ENCODE measurements around the gene C2. TPM values are rescaled to one million over a fixed set of nuclear protein-coding genes. Genes with fewer than 3 reads are reported as not detected.
"Not testable (repeated sequence)": the region's sequence is repeated elsewhere in the genome, so short reads cannot be mapped to it uniquely, and the experiment has no call there.

The C2 gene
- total RNA-seq, 1 experiment from 2014 or later, result 3.2 TPM

- in situ Hi-C loops (cut with HindIII; ENCODE audit: low pct_unique_long_range_greater_than_20kb, low sequenced_read_pairs), result no loop called here
Observed at GRCh38 chr6:31896856-31897611, 30.5 kb upstream of the C2 start.

GRCh38 chr6:31897612-31898382 is 29.7 kb upstream of the C2 start, which contains the start of gene EHMT2:
Gene EHMT2 (minus strand): TSS chr6:31897698. CDS start chr6:31897677, 21 bp downstream.
- in situ Hi-C loops (cut with HindIII; ENCODE audit: low pct_unique_long_range_greater_than_20kb, low sequenced_read_pairs), result no loop called here
- peak; percentile 82 for DNase-seq (ENCODE audit: low read depth)

More at GRCh38 chr6:31896856-31897611, 30.5 kb upstream of the C2 start:
- no peak for DNase-seq (ENCODE audit: low read depth)

GRCh38 chr6:31898383-31899011 is 29.0 kb upstream of the C2 start:
- in situ Hi-C loops (cut with HindIII; ENCODE audit: low pct_unique_long_range_greater_than_20kb, low sequenced_read_pairs), result no loop called here
- DNase-seq (ENCODE audit: low read depth), result peak; percentile 71

- no peak for DNase-seq (ENCODE audit: low read depth)
- in situ Hi-C loops (cut with HindIII; ENCODE audit: low pct_unique_long_range_greater_than_20kb, low sequenced_read_pairs), result no loop called here
Observed at GRCh38 chr6:31899215-31899614, 28.3 kb upstream of the C2 start.

- no peak for DNase-seq (ENCODE audit: low read depth)
- in situ Hi-C loops (cut with HindIII; ENCODE audit: low pct_unique_long_range_greater_than_20kb, low sequenced_read_pairs), result no loop called here
Observed at GRCh38 chr6:31899882-31900722, 27.4 kb upstream of the C2 start.

- DNase-seq (ENCODE audit: low read depth), result no peak
- in situ Hi-C loops (cut with HindIII; ENCODE audit: low pct_unique_long_range_greater_than_20kb, low sequenced_read_pairs), result no loop called here
Observed at GRCh38 chr6:31900917-31901414, 26.6 kb upstream of the C2 start.

- in situ Hi-C loops (cut with HindIII; ENCODE audit: low pct_unique_long_range_greater_than_20kb, low sequenced_read_pairs), result no loop called here
- DNase-seq (ENCODE audit: low read depth), result peak; percentile 37
Observed at GRCh38 chr6:31901415-31901952, 26.0 kb upstream of the C2 start.

- peak; percentile 97 for DNase-seq (ENCODE audit: low read depth)
- in situ Hi-C loops (cut with HindIII; ENCODE audit: low pct_unique_long_range_greater_than_20kb, low sequenced_read_pairs), result no loop called here
Observed at GRCh38 chr6:31901953-31902643, 25.4 kb upstream of the C2 start, which contains the start of gene ZBTB12. Gene ZBTB12 (minus strand): TSS chr6:31902086. CDS start chr6:31901305, 781 bp downstream.

GRCh38 chr6:31903957-31904356 is 23.6 kb upstream of the C2 start:
- in situ Hi-C loops (cut with HindIII; ENCODE audit: low pct_unique_long_range_greater_than_20kb, low sequenced_read_pairs), result no loop called here
- DNase-seq (ENCODE audit: low read depth), result no peak

GRCh38 chr6:31905041-31905440 is 22.5 kb upstream of the C2 start:
- no peak for DNase-seq (ENCODE audit: low read depth)
- in situ Hi-C loops (cut with HindIII; ENCODE audit: low pct_unique_long_range_greater_than_20kb, low sequenced_read_pairs), result no loop called here

- in situ Hi-C loops (cut with HindIII; ENCODE audit: low pct_unique_long_range_greater_than_20kb, low sequenced_read_pairs), result no loop called here
- DNase-seq (ENCODE audit: low read depth), result no peak
Observed at GRCh38 chr6:31906122-31906521, 21.4 kb upstream of the C2 start.

GRCh38 chr6:31906727-31907126 is 20.8 kb upstream of the C2 start:
- in situ Hi-C loops (cut with HindIII; ENCODE audit: low pct_unique_long_range_greater_than_20kb, low sequenced_read_pairs); DNase-seq (ENCODE audit: low read depth): not testable (repeated sequence)

- DNase-seq (ENCODE audit: low read depth), result peak; percentile 54
- in situ Hi-C loops (cut with HindIII; ENCODE audit: low pct_unique_long_range_greater_than_20kb, low sequenced_read_pairs), result no loop called here
Observed at GRCh38 chr6:31907158-31907813, 20.2 kb upstream of the C2 start.

- DNase-seq (ENCODE audit: low read depth); in situ Hi-C loops (cut with HindIII; ENCODE audit: low pct_unique_long_range_greater_than_20kb, low sequenced_read_pairs): not testable (repeated sequence)
Observed at GRCh38 chr6:31908255-31908654, 19.3 kb upstream of the C2 start.

- DNase-seq (ENCODE audit: low read depth), result peak; percentile 23
- in situ Hi-C loops (cut with HindIII; ENCODE audit: low pct_unique_long_range_greater_than_20kb, low sequenced_read_pairs), result no loop called here
Observed at GRCh38 chr6:31908791-31909190, 18.7 kb upstream of the C2 start.

GRCh38 chr6:31909298-31909697 is 18.2 kb upstream of the C2 start:
- DNase-seq (ENCODE audit: low read depth); in situ Hi-C loops (cut with HindIII; ENCODE audit: low pct_unique_long_range_greater_than_20kb, low sequenced_read_pairs): not testable (repeated sequence)

All from Caki2 (cell line).